Right atrium auricular region (tissue), 2 donors: ENCODE results near the gene COL23A1. TPM values are rescaled to one million over a fixed set of nuclear protein-coding genes. Genes with fewer than 3 reads are reported as not detected.

ENCODE experiments used
- DNase-seq: peaks from one replicate; pipeline ENCODE4 v3.0.0-alpha.2; 2019; ENCODE audit warnings: low spot score
- H3K27ac ChIP-seq, 2 donors: fragments of 200-600 bp; sonication (generic); 1 replicate in 1 of 2; 2 replicates in 1 of 2; pipeline ENCODE4 v1.5.1; 2016 to 2019
- H3K27me3 ChIP-seq, 2 donors: fragments of 200-600 bp; sonication (generic); one replicate each; pipeline versions ENCODE4 v1.5.1 to v1.6.0; 2017 to 2019
- H3K36me3 ChIP-seq: fragments of 200-600 bp; sonication (generic); one replicate; pipeline ENCODE4 v1.5.1; 2016
- H3K4me1 ChIP-seq, 2 donors: fragments of 200-600 bp; sonication (generic); one replicate each; pipeline versions ENCODE4 v1.5.1 to v1.6.0; 2017 to 2019
- H3K4me3 ChIP-seq, 2 donors: fragments of 200-600 bp; sonication (generic); 1 replicate in 1 of 2; 2 replicates in 1 of 2; pipeline ENCODE4 v1.5.1; 2017 to 2019; ENCODE audit warnings: mild to moderate bottlenecking in 1 of 2, moderate library complexity in 1 of 2
- H3K9me3 ChIP-seq, 2 donors: fragments of 200-600 bp; sonication (generic); one replicate each; pipeline ENCODE4 v1.5.1; 2019
- CTCF ChIP-seq, 2 donors: fragments of 200-600 bp; sonication (generic); IDR thresholded peaks; one replicate each; pipeline ENCODE4 v1.5.1; 2019; ENCODE audit warnings: antibody characterized with exemption in 2 of 2
- total RNA-seq, 2 donors: library from RNA; depleted of rRNA; stranded (reverse); fragments of >200 nt; gene quantifications; one replicate each; pipeline ENCODE4 v1.1.0, GENCODE V29; 2016

COL23A1 gene
- total RNA-seq, 2 donors from 2014 or later = 5.7 to 6.8 TPM

GRCh38 chr5:178577944-178578343 lies 12.2 kb downstream of the COL23A1 start:
- no peak for TF ChIP-seq CTCF (IDR thresholded peaks at IDR 0.05)
- Histone ChIP-seq H3K27ac (no peak overlapping the region), H3K27me3 (no peaks in the 10 kb centered on the region), H3K36me3 (no peaks in the 10 kb centered on the region), H3K9me3 (peaks cover 0 to under 1% of the 10 kb centered on the region in 2 donors), H3K4me3 (no peak overlapping the region), H3K4me1 (peaks cover 0 to 6% of the 10 kb centered on the region in 2 donors)
- DNase-seq = peak; percentile 36

- peak; percentile 50 for DNase-seq
- Histone ChIP-seq H3K36me3 (no peaks in the 10 kb centered on the region), H3K4me1 (peaks cover 0 to 6% of the 10 kb centered on the region in 2 donors), H3K27me3 (no peaks in the 10 kb centered on the region), H3K4me3 (peak overlapping the region in 1 of 2 donors; percentile 48), H3K9me3 (peaks cover 0 to 6% of the 10 kb centered on the region in 2 donors), H3K27ac (no peak overlapping the region)
- TF ChIP-seq CTCF (IDR thresholded peaks at IDR 0.05) = no peak
Measured at GRCh38 chr5:178577376-178577839, 12.8 kb downstream of the COL23A1 start.

DNA sequence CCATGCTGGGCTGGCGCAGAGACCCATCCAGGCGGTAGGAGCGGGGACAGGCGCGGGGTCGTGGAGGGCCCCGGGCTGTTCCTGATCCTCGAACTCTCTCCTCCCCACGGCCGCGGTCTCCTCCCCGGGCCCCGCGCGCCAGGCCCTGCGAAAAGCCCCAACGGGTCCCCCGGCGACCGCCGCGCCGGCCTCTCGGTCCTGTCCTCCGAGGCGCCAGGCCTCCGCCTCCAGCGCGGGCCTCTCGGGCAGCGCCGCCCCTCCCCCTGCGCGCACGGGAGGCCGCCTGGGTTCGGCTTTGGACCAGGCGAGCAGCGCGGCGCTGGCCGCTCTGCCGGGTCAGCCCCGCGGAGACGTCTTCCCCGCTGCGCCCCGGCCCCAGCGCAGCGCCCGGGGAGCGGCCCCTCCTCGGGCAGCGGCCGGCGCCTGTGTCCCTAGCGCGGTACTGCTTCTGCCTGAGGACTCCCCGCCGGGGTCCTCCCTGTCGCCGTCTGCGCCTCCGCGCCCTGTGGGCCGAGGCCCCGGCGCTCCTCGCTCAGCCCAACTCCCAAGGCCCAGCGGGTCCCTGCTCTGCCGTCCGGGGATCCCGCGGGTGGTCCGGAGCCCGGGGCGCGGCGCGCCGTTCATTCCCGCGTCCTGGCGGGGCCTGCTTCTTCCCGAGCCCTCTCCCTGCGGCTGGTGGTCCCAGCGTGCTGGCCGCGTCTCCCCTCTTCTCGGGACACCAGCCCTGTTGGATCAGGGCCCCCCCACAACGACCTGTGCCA lies 13.4 kb downstream of the COL23A1 start:
- DNase-seq = peak; percentile 38
- H3K27me3 ChIP-seq = no peaks in the 10 kb centered on the region

GRCh38 chr5:178573216-178573615 lies 17.0 kb downstream of the COL23A1 start:
- H3K27ac ChIP-seq = no peak overlapping the region
- peaks cover 0 to 8% of the 10 kb centered on the region in 2 donors for H3K9me3 ChIP-seq
- H3K27me3 ChIP-seq = no peaks in the 10 kb centered on the region
- H3K4me3 ChIP-seq = no peak overlapping the region
- no peak for DNase-seq
- no peak for TF ChIP-seq CTCF (IDR thresholded peaks at IDR 0.05)
- peaks cover 0 to 6% of the 10 kb centered on the region in 2 donors for H3K4me1 ChIP-seq
- H3K36me3 ChIP-seq = no peaks in the 10 kb centered on the region

More for the DNA sequence above, 13.4 kb downstream of the COL23A1 start:
- Histone ChIP-seq H3K9me3 (peaks cover 0 to 8% of the 10 kb centered on the region in 2 donors), H3K36me3 (no peaks in the 10 kb centered on the region), H3K4me3 (peak overlapping the region; percentile 26 to 48), H3K27ac (no peak overlapping the region), H3K4me1 (peaks cover 0 to 6% of the 10 kb centered on the region in 2 donors)
- no peak for TF ChIP-seq CTCF (IDR thresholded peaks at IDR 0.05)

- no peak overlapping the region for H3K27ac ChIP-seq
- no peak for TF ChIP-seq CTCF (IDR thresholded peaks at IDR 0.05)
- no peak overlapping the region for H3K4me3 ChIP-seq
- no peaks in the 10 kb centered on the region for H3K36me3 ChIP-seq
- H3K4me1 ChIP-seq = peaks cover 0 to 6% of the 10 kb centered on the region in 2 donors
- DNase-seq = no peak
- no peaks in the 10 kb centered on the region for H3K27me3 ChIP-seq
- H3K9me3 ChIP-seq = peaks cover 0 to 8% of the 10 kb centered on the region in 2 donors
Measured at GRCh38 chr5:178572617-178573016, 17.6 kb downstream of the COL23A1 start.
